Measurements from ENCODE around the gene AK8. TPM values are rescaled to one million over a fixed set of nuclear protein-coding genes. Genes with fewer than 3 reads are reported as not detected.

The AK8 gene
- total RNA-seq, 4 donors from 2014 or later, result 0.27 to 1.3 TPM; not detected in 2

DNA sequence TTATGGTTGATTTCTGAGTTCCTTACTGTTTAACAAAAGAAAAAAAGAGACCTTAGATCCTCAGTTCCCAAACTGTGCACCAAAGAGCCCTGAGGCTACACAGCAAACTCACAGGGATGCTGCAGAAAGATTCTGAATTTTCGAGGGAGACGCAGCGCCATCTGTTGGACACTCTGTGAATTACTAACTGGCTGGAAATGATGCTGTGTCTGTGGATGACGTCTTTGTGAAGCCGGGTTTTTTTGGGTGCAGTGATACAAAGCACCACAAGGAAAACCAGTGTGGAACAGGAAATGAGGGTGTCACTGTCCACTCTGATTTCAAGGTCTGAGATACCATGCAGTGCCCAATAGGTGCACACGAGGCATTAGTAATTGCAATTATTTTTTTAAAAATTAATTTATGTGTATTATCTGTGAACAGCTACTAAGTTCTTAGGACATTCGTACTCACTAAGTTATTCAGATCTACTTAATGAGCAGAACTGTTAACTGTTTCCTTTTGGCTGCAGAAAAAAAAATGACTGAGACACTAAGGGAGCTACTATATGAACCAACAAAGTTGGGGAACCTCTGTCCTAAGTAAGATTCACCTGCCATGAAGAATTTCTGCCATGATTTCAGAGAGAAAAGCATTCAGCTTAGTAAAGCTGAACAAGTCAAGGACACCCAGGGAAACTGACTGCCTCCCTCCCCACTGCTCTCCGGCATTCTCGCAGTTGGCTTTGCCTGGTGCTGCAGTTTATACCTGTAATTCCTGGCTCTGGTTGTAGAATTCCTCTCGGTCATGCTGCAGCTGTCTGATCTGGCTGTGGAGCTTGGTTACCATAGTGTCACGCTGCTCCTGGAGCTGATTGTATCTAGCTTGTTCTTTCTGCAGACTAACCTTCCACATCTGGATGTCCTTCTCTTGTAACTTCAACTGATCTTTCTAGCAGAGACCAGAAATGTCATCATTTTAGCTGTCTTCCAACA, 24.1 kb upstream of the AK8 start:
- peak; percentile 67 for DNase-seq
- no peaks in the 10 kb centered on the region for H3K4me1 ChIP-seq
- intact Hi-C loops (cut with DNase I; ENCODE audit: low total_unique reads), result loop anchor here (10.0 kb wide), 1 partner anchor 237 kb away; the partner anchor contains the start of gene DDX31
- no peaks in the 10 kb centered on the region for H3K27me3 ChIP-seq
- TF ChIP-seq POLR2AphosphoS5 (IDR thresholded peaks at IDR 0.05), result no peak
- peak; percentile 88 to 95 (median 91) for TF ChIP-seq CTCF (IDR thresholded peaks at IDR 0.05)
- no peak overlapping the region for H3K27ac ChIP-seq
- in situ Hi-C loops (cut with MboI; ENCODE audit: low pct_ligation_motif_present in 1 of 4, low pct_unique_long_range_greater_than_20kb in 1 of 4, low sequenced_read_pairs in 3 of 4), result no loop called here
- WGBS, 2 donors (ENCODE audit: low coverage in 1 of 2), result 48 to 92% methylated on average over 5 to 11 of the region's 11 CpGs
- H3K36me3 ChIP-seq, result peaks cover 0 to 40% (median 20%) of the 10 kb centered on the region in 4 donors
- no peaks in the 10 kb centered on the region for H3K9me3 ChIP-seq
- no peak overlapping the region for H3K4me3 ChIP-seq

GRCh38 chr9:132898051-132898450, 20.0 kb upstream of the AK8 start:
- in situ Hi-C loops (cut with MboI; ENCODE audit: low pct_ligation_motif_present in 1 of 4, low pct_unique_long_range_greater_than_20kb in 1 of 4, low sequenced_read_pairs in 3 of 4) (no loop called here), intact Hi-C loops (cut with DNase I; ENCODE audit: low total_unique reads) (no loop called here)
- TF ChIP-seq CTCF (IDR thresholded peaks at IDR 0.05) (no peak), POLR2AphosphoS5 (IDR thresholded peaks at IDR 0.05) (no peak), POLR2A (IDR thresholded peaks at IDR 0.05) (no peak), EP300 (IDR thresholded peaks at IDR 0.05; ENCODE audit: low read depth) (no peak)
- Histone ChIP-seq H3K9me3 (no peaks in the 10 kb centered on the region), H3K27ac (no peak overlapping the region), H3K27me3 (no peaks in the 10 kb centered on the region), H3K36me3 (peaks cover 0 to 57% (median 18%) of the 10 kb centered on the region in 4 donors), H3K4me1 (peaks cover 0 to 10% (median 6%) of the 10 kb centered on the region in 4 donors), H3K4me3 (no peak overlapping the region)
- 91 to 95% methylated on average over 7 of the region's 7 CpGs for WGBS, 2 donors (ENCODE audit: low coverage in 1 of 2)
- no peak for DNase-seq

DNA sequence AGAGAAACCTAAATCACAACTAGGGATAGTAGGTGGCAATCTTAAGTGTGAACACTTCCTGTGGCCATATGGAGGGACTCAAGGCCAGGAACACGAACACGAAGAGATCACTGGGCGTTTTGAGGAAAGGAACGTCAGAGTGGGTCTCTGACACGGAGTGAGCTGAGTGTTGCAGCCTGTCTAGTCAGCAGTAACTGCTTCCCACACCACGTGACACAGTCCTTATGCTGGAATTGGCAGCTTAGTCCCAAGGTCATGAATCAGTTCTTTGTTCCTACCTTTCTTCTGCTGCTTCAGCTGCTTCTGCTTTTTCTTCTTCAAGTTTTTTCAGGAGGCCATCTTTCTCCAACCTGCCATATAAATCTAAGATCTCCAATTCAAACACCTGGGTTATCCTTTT, 18.8 kb upstream of the AK8 start:
- TF ChIP-seq CTCF (IDR thresholded peaks at IDR 0.05), result no peak
- no peak for TF ChIP-seq EP300 (IDR thresholded peaks at IDR 0.05; ENCODE audit: low read depth)
- TF ChIP-seq POLR2A (IDR thresholded peaks at IDR 0.05), result no peak
- TF ChIP-seq POLR2AphosphoS5 (IDR thresholded peaks at IDR 0.05), result no peak
- 54 to 60% methylated on average over 5 to 6 of the region's 6 CpGs for WGBS, 2 donors (ENCODE audit: low coverage in 1 of 2)
- intact Hi-C loops (cut with DNase I; ENCODE audit: low total_unique reads), result no loop called here
- Histone ChIP-seq H3K4me3 (no peak overlapping the region), H3K27me3 (no peaks in the 10 kb centered on the region), H3K36me3 (peaks cover 0 to 53% (median 18%) of the 10 kb centered on the region in 4 donors), H3K27ac (no peak overlapping the region), H3K4me1 (peaks cover 0 to 10% (median 6%) of the 10 kb centered on the region in 4 donors), H3K9me3 (no peaks in the 10 kb centered on the region)
- DNase-seq, result no peak
- in situ Hi-C loops (cut with MboI; ENCODE audit: low pct_ligation_motif_present in 1 of 4, low pct_unique_long_range_greater_than_20kb in 1 of 4, low sequenced_read_pairs in 3 of 4), result no loop called here

DNA sequence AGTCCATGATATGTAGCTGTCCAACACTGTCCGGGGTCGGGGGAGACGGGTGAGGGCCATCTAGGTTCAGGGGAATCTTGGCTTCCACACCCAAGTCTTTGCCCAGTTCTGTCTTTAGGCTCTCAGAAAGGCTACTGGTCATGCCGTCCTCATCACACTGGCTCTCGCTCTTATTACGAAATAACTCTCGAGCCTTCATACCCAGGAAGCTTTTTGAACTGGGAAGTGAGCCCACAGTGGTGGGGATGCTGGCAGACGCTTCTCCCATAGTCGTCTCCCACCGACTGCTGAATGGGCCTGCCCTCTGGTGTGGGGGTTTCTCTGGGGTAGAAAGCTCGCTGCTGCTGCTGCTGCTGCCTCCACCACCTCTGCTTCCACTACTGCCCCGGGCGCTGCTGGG, 18.2 kb upstream of the AK8 start:
- 94% methylated on average over 13 of the region's 13 CpGs; no CpG with 5 or more reads in 1 of the 2 donors for WGBS, 2 donors (ENCODE audit: low coverage in 1 of 2)
- H3K36me3 ChIP-seq, result peaks cover 0 to 53% (median 18%) of the 10 kb centered on the region in 4 donors

More for the DNA sequence above, 18.2 kb upstream of the AK8 start:
- H3K27ac ChIP-seq, result no peak overlapping the region
- no peak for DNase-seq
- H3K4me1 ChIP-seq, result peaks cover 0 to 10% (median 6%) of the 10 kb centered on the region in 4 donors
- H3K27me3 ChIP-seq, result no peaks in the 10 kb centered on the region
- no peaks in the 10 kb centered on the region for H3K9me3 ChIP-seq
- TF ChIP-seq CTCF (IDR thresholded peaks at IDR 0.05) (no peak), EP300 (IDR thresholded peaks at IDR 0.05; ENCODE audit: low read depth) (no peak), POLR2A (IDR thresholded peaks at IDR 0.05) (no peak), POLR2AphosphoS5 (IDR thresholded peaks at IDR 0.05) (no peak)
- intact Hi-C loops (cut with DNase I; ENCODE audit: low total_unique reads), result no loop called here
- in situ Hi-C loops (cut with MboI; ENCODE audit: low pct_ligation_motif_present in 1 of 4, low pct_unique_long_range_greater_than_20kb in 1 of 4, low sequenced_read_pairs in 3 of 4), result no loop called here
- H3K4me3 ChIP-seq, result no peak overlapping the region

Measured in transverse colon (tissue), 4 donors.